GM12874 (cell line): ENCODE data around the gene GNAQ.

Source experiments
- CTCF ChIP-seq: IDR thresholded peaks from 2 replicates; pipeline ENCODE4 v1.5.1; 2011; ENCODE audit warnings: low read depth, mild to moderate bottlenecking, control low read depth, low read length, moderate library complexity; ENCODE audit not compliant: insufficient read depth

Gene GNAQ

DNA sequence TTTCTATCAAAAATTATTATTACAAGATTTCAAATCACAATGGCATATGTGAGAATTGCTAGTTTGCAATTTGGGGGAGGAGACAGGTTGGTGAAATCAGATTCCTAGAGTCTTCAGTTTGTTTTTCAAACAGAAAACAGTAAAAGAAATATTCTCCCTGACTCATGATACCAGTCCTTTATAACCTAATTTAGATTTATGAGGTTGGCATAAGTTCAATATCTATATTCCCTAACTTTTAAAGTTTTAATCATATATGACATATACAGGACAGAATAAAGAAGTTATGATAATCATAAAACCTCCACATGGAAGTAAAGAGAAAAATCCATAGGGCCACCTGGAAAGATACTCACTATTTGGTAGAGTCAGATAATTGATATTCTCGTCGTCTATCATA lies 216.4 kb downstream of the GNAQ start:
- no peak for TF ChIP-seq CTCF

DNA sequence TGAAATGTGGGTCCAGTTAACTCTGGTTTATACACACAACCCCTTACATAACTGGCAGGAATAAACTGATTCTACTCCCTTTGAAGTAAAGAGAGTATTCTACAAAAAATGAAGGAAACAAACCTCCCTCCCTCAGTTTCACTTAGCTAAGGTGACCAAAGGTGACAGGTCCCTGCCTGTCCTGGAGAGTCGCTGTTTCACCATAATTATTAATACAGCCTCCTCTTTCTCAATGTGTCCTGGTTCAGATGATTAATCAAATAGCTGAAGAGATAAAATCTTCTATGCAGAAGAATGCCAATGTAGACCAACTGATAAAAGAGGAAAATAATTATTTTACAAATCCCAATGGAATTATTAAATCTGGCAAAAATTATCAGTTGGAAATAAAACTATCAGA lies 219.8 kb downstream of the GNAQ start:
- no peak for TF ChIP-seq CTCF

DNA sequence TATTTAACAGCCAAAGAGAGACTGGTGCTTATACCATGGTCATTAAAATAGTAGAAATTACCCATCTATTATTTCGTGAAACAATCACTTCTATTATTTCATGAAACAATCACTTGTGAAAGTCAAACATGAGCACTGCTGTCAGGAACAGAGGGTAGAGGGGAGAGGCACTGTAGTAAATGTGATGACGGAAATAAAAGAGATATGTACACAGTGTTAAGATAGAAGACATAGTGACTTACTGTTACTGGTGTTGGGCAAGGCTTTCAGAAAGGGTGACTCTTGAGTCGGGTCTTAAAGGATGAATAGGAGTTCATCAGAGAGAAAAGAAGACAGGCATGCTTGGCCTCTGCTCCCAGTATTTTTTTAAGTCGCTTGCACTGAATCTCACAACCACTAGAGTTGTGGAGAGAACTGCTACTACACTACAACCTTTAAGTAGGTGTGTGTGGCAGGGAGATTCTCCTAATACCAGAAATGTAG lies 220.9 kb downstream of the GNAQ start:
- no peak for TF ChIP-seq CTCF

GRCh38 chr9:77810047-77810446 lies 221.6 kb downstream of the GNAQ start:
- TF ChIP-seq CTCF, result no peak

DNA sequence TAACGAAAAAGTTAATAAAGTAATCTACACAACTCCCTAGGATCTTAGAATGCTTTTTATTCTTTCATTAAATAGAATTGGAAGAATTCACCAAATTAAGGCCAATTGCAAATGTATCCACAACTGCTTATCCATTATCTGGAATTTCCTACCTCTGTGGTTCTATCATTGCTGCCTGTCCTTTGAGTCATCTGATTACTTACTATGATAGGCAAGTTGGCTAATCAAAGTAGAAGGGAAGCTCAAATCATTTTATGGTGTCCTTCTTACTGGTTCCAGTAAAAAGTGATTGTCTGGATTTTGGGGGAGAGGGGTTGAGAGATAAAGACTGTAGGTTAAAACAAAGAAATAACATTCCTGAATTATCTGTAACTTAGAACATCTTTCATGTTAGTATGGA lies 222.1 kb downstream of the GNAQ start:
- no peak for TF ChIP-seq CTCF

- TF ChIP-seq CTCF, result no peak
These were observed 222.9 kb downstream of the GNAQ start for GRCh38 chr9:77808751-77809081.

DNA sequence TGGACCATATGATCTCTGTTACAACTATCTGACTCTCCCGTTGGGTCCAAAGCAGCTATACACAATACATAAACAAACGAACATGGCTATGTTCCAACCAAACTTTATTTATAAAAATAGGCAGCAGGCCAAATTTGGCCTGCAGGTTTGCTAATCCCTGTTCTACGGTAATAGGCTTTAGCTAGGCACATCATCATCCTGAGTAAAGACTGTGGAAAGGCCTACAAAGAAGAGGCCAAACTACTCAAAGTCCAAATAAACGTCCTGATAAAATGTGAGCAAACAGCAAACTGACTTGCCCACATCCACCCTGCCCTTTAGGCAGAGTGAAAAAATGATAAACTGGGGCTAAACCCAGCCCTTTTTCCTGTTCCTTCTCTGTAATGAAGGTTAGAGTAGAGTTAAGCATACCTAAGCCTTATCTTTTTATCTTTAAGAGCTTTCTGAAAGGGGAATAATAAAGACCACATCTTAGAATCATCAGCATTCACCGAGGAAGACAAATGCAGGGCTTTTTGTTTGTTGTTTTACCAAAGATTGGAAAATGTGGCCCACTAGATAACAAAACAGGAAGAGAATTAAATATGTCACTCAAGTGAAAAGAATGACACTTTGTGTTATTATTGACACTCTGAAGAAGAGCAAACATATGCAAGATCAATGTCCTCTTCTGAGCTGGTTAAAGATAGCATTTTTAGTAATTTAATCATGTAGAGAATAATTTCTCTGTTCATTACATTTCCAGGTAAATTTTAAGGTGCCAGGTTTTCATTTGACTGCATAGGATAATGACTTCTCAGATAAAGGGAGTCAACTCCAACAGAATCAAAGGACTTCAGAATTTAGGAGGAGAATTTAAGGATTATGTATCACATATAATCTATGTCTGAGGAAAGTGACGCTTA lies 223.5 kb downstream of the GNAQ start:
- TF ChIP-seq CTCF, result no peak
